Choroid plexus epithelial cell (primary cell): ENCODE results near the gene ASTL.

Experiments used
- DNase-seq: peaks from one replicate; pipeline ENCODE4 v3.0.0-alpha.2; 2010; ENCODE audit warnings: low read depth
- H3K4me3 ChIP-seq: 2 replicates; pipeline ENCODE4 v1.5.1; 2011; ENCODE audit warnings: low read depth, mild to moderate bottlenecking, control low read depth, low read length, moderate library complexity
- CTCF ChIP-seq: conservative IDR thresholded peaks from 2 replicates; pipeline ENCODE4 v1.5.1; 2011; ENCODE audit warnings: low read depth, mild to moderate bottlenecking, control low read depth, inconsistent platforms, low read length, moderate library complexity

The ASTL gene

GRCh38 chr2:96107708-96108065, 30.6 kb downstream of the ASTL start:
- TF ChIP-seq CTCF = no peak
- no peak for DNase-seq
- no peak overlapping the region for H3K4me3 ChIP-seq

- DNase-seq = no peak
- no peak for TF ChIP-seq CTCF
- no peak overlapping the region for H3K4me3 ChIP-seq
Measured at GRCh38 chr2:96106991-96107707, 31.2 kb downstream of the ASTL start.

- no peak for TF ChIP-seq CTCF
- no peak overlapping the region for H3K4me3 ChIP-seq
- DNase-seq = no peak
Measured at GRCh38 chr2:96105994-96106715, 32.1 kb downstream of the ASTL start.

GRCh38 chr2:96105152-96105915, 33.0 kb downstream of the ASTL start:
- H3K4me3 ChIP-seq = no peak overlapping the region
- DNase-seq = no peak
- no peak for TF ChIP-seq CTCF

GRCh38 chr2:96104487-96104861, 33.8 kb downstream of the ASTL start:
- TF ChIP-seq CTCF = no peak
- no peak overlapping the region for H3K4me3 ChIP-seq
- no peak for DNase-seq

GRCh38 chr2:96103761-96104486, 34.4 kb downstream of the ASTL start:
- TF ChIP-seq CTCF = no peak
- DNase-seq = no peak

More at GRCh38 chr2:96103761-96104486, 34.4 kb downstream of the ASTL start:
- H3K4me3 ChIP-seq = no peak overlapping the region
